ENCODE results near the gene ZNF223.
A peak's percentile ranks its signal among the peaks of the same experiment; 100 is the strongest.

The ZNF223 gene

GRCh38 chr19:44051650-44052402 is at the start of gene ZNF223:
Gene ZNF223, plus strand, starts transcription at chr19:44052036. Its CDS starts 3,141 bp downstream, at chr19:44055177.
- DNase-seq = peak; percentile 96

DNA sequence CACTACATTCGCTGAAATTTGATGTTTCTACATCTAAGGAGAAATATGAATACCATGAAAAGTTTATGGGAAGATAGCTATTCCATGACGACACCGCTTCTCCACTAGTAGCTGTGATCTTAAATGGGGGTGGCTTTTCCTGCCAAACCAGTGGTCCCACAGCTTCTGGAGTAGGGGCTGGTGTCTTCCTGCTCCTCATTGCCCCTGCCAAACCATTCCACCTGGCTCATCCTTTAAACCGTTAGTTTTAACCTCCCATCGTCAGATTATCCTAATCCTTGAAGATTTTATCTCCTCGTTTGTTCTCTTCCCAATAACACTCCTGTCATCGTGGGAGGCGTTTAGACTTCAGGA is 49.6 kb upstream of the ZNF223 start:
- DNase-seq = no peak

GRCh38 chr19:44002566-44003460 is 49.0 kb upstream of the ZNF223 start, which contains the start of gene ZNF230:
Gene ZNF230, plus strand, starts transcription at chr19:44002957. Its CDS starts 4,122 bp downstream, at chr19:44007079.
- DNase-seq = peak; percentile 99

DNA sequence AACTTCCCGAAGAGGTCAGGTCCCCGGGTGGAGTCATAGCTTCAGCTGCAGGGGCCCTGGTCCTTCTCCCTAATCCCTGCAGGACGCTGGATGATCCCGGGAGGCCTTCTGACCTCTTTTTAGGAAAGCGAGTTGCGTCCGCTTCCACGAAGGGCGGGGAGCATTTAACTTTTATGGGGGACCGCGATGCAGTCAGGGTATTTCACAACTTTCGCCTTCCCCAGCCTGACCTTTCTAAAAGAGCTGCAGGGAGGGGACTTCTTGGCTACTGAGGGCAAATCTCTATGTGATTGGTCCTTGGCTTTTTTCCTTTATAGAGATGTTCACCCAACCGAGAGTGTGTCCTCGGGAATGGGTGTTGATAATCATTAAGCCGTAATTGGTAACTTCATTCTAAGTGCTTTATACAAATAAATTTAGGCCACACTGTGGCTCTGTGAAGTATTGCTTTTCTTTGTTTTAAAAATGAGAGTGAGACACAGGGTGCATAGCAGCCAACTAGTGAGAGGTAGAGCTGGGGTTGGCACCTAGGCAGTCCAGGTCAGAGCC is 48.3 kb upstream of the ZNF223 start:
- peak; percentile 64 for DNase-seq

DNA sequence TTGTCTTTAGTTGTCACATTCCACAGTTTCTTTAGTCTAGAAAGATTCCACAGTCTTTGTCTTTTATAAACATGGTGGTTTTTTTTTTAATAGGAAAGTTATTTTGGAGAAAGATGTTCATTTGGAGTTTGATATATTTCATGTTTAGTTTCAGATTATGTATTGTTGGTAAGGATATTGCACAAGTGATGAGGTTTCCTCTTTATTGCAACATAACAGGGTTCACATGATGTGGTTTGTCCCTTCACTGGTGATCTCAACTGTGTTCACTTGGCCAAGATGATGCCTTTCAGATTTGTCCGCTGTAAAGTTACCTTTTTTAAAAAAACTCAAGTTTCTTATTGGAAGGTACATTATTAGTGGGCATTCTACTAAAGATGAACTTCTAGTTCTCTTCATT is 45.9 kb upstream of the ZNF223 start:
- DNase-seq = peak; percentile 73

- no peak for DNase-seq
These were observed 44.4 kb upstream of the ZNF223 start for GRCh38 chr19:44007473-44007872.

DNA sequence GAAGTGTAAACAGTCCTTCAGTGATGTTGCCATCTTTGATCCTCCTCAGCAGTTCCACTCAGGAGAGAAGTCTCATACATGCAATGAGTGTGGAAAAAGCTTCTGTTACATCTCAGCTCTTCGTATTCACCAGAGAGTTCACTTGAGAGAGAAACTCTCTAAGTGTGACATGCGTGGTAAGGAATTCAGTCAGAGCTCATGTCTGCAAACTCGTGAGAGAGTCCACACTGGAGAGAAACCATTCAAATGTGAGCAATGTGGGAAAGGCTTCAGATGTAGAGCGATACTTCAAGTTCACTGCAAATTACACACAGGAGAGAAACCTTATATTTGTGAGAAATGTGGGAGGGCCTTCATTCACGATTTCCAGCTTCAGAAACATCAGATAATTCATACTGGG is 41.4 kb upstream of the ZNF223 start:
- DNase-seq = no peak

- DNase-seq = no peak
These were observed 32.3 kb upstream of the ZNF223 start for GRCh38 chr19:44019498-44019897.

DNA sequence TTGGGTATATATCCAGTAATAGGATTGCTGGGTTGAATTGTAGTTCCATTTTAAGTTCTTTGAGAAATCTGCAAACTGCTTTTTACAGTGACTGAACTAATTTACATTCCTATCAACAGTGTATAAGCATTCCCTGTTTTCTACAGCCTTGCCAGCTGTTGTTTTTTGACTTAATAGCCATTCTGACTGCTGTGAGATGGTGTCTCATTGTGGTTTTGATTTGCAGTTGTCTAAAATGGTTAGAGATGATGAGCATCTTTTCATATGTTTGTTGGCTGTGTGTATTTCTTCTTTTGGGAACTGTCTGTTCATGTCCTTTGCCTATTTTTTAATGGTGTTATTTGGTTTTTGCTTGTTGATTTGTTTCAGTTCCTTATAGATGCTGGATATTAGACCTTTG is 30.6 kb upstream of the ZNF223 start:
- DNase-seq = no peak

- no peak for DNase-seq
These were observed 27.0 kb upstream of the ZNF223 start for GRCh38 chr19:44024900-44025216.

GRCh38 chr19:44025217-44025936 is 26.5 kb upstream of the ZNF223 start, which contains the start of gene ZNF222:
Gene ZNF222, plus strand, starts transcription at chr19:44025379. Its CDS starts 58 bp downstream, at chr19:44025437.
- DNase-seq = peak; percentile 97

GRCh38 chr19:44026622-44027021 is 25.2 kb upstream of the ZNF223 start:
- DNase-seq = no peak

DNA sequence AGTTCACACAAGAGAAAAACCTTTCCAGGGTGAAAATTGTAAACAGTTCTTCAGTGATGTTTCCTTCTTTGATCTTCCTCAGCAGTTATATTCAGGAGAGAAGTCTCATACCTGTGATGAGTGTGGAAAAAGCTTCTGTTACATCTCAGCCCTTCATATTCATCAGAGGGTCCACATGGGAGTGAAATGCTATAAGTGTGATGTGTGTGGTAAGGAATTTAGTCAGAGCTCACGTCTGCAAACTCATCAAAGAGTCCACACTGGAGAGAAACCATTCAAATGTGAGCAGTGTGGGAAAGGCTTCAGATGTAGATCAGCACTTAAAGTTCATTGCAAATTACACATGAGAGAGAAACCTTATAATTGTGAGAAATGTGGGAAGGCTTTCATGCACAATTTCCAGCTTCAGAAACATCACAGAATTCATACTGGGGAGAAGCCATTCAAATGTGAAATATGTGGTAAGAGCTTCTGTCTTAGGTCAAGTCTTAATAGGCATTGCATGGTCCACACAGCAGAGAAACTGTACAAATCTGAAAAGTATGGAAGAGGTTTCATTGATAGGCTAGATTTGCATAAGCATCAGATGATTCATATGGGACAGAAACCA is 19.7 kb upstream of the ZNF223 start:
- DNase-seq = no peak

DNA sequence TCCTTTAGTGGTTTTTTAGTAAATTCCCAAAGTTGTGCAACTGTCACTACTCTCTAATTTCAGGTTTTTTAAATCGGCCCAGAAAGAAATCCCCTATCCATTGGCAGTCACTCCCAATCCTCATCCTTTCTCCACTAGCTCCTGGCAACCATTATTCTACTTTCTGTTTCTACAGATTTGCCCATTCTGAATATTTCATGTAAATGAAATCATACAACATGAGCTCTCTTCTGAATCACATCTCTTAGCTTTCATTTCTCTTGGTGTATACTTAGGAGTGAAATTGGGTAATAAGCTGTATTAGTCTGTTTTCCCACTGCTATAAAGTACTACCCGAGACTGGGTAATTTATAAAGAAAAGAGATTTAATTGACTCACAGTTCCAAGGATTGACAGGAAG is 9.7 kb upstream of the ZNF223 start:
- no peak for DNase-seq

- peak; percentile 52 for DNase-seq
These were observed 841 bp upstream of the ZNF223 start for GRCh38 chr19:44050740-44051649.

- no peak for DNase-seq
These were observed 4.0 kb downstream of the ZNF223 start for GRCh38 chr19:44055870-44056269.

GRCh38 chr19:44059229-44059628 is 7.4 kb downstream of the ZNF223 start:
- DNase-seq = no peak

DNA sequence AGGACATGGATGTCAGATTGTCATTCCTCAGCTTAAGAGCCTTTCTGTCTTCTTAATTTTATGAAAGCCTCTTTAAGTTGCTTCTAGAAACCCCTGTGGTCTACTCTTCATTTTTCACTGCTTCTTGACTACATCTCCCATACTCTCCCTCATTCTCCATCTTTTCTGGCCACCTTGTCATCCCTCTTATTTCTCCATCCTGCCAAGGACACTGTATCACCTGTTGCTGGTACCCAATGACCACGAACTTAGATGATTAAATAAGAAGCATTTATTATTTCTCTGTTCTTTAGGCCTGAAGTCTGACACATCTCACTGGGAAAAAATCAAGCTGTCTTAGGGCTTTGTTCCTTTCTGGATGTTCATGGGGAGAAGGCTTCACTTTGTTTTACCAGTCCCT is 9.2 kb downstream of the ZNF223 start:
- DNase-seq = no peak

GRCh38 chr19:44066305-44066704 is 14.5 kb downstream of the ZNF223 start:
- no peak for DNase-seq

- no peak for DNase-seq
These were observed 17.6 kb downstream of the ZNF223 start for GRCh38 chr19:44069415-44069814.

DNA sequence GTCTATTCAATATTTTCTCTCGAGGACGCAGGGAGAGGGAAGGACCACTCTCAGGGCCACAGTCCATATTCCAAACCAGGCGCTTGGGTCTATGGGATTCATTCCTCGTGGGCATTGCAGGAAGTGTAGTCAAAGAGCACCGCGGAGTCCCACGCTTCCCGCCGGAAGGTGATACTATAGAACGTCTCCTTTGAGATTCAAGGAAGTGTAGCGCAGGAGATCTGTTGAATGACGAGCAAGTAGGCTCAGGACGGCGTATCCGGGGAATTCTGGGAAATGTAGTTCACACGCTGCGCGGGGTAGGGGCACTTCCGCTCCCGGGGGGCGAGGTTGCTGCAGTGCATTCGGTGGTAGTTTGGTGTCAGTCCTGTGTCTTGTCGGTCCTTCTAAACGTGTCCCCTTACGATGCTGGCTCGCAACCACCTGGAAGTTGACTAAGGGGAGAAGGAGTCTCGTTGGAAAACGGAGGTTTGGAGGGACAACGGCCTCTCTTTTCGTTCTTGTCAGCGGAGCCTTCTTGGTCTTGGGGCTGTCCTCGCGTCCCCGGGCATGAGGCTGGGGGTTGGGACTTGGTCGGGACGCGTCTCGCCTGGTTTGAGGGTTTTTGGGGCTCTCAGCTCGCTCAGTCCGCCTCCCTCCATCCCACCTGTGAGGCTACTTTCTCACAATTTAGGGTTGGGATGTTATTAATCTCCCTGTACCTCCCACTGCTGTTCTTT is 20.1 kb downstream of the ZNF223 start, which contains the start of gene ZNF284:
Gene ZNF284 (plus strand): TSS at position 336 of the 719 bp plus-strand sequence. CDS start 4,231 bp downstream, outside the sequence.
- peak; percentile 96 for DNase-seq
